ENCODE measurements around the gene AGBL4. TPM values are rescaled to one million over a fixed set of nuclear protein-coding genes. Genes with fewer than 3 reads are reported as not detected.
"Not testable (repeated sequence)": the region's sequence is repeated elsewhere in the genome, so short reads cannot be mapped to it uniquely, and the experiment has no call there.

The AGBL4 gene
- total RNA-seq, 2 donors from 2014 or later: 0.40 to 5.5 TPM

DNA sequence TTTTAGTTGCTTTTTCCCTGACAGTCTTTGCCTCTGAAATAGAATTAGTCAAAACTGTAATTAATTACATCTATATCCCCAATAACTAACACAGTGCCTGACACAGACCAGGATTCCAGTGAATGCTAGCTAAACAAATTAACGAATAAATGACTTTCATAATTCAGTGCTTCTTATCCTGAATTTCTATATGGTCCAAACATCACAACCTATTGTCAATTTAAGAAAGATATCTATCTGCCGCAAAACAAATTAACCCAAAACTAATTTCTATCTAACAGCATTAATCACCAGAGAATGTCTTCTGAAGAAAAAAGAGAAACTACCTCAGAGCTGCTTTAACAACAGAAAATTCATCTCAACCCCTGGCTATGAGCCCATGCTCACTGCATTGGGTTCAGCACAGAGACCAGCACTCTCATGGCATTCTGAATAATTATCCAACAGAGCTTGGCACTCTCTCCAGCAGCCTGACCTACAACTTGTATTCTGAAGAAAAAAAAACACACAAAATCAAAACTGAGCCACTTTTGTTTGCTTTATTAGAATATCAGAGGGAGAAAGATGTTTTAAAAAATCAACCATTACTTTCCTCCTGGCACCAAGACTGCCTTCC, 699.7 kb downstream of the AGBL4 start:
- H3K9me3 Mint-ChIP-seq: peaks cover 87% of the 10 kb centered on the region

DNA sequence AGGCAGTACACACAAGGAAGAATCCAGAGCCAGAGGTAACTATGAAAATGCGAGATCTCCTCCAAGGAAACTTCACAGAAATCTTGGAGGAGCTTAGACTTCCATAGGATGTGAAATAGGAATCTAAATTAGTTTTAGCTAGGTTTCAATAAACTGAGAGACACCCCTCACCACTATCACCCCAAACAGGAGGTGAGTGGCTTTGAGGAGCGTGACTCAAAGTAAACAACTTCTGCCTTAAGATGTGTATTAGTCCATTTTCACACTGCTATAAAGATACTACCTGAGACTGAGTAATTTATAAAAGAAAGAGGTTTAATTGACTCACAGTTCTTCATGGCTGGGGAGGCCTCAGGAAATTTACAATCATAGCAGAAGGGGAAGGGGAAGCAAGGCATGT, 703.3 kb downstream of the AGBL4 start:
- not testable (repeated sequence) for H3K36me3 Mint-ChIP-seq (ENCODE audit: low read depth); H3K36me3 ChIP-seq (ENCODE audit: control insufficient read depth, insufficient read depth, low read length); DNase-seq; H3K27me3 Mint-ChIP-seq (ENCODE audit: insufficient read depth); H3K27me3 ChIP-seq (ENCODE audit: control insufficient read depth, insufficient read depth, low read length, poor library complexity, severe bottlenecking); H3K27ac ChIP-seq (ENCODE audit: low read depth, low read length); H3K4me1 ChIP-seq (ENCODE audit: control insufficient read depth, insufficient read depth, low read length); H3K4me1 Mint-ChIP-seq; H3K4me3 Mint-ChIP-seq; H3K9ac ChIP-seq (ENCODE audit: extremely low read depth, low read length, poor library complexity, severe bottlenecking); H3K4me3 ChIP-seq (ENCODE audit: low read length); H3K27ac Mint-ChIP-seq
- peaks cover 76% of the 10 kb centered on the region for H3K9me3 ChIP-seq (ENCODE audit: control insufficient read depth, low read length)
- peaks cover 75% of the 10 kb centered on the region for H3K9me3 Mint-ChIP-seq
- WGBS, 2 experiments (ENCODE audit: insufficient coverage in 1 of 2, insufficient read length in 1 of 2): 76% methylated on average over 1 of the region's 2 CpGs; no CpG with 5 or more reads in 1 of the 2 experiments

More for the DNA sequence above, 699.7 kb downstream of the AGBL4 start:
- Mint-ChIP-seq H3K4me3 (no peak overlapping the region), H3K27me3 (ENCODE audit: insufficient read depth) (no peaks in the 10 kb centered on the region), H3K36me3 (ENCODE audit: low read depth) (no peaks in the 10 kb centered on the region), H3K27ac (no peak overlapping the region), H3K4me1 (no peaks in the 10 kb centered on the region)
- no peak overlapping the region for H3K9ac ChIP-seq (ENCODE audit: extremely low read depth, low read length, poor library complexity, severe bottlenecking)
- WGBS, 2 experiments (ENCODE audit: insufficient coverage in 1 of 2, insufficient read length in 1 of 2): 69 to 81% methylated on average over 2 of the region's 2 CpGs
- no peak overlapping the region for H3K4me3 ChIP-seq (ENCODE audit: low read length)
- H3K27ac ChIP-seq (ENCODE audit: low read depth, low read length): no peak overlapping the region
- no peaks in the 10 kb centered on the region for H3K27me3 ChIP-seq (ENCODE audit: control insufficient read depth, insufficient read depth, low read length, poor library complexity, severe bottlenecking)
- TF ChIP-seq, protein P1, sequence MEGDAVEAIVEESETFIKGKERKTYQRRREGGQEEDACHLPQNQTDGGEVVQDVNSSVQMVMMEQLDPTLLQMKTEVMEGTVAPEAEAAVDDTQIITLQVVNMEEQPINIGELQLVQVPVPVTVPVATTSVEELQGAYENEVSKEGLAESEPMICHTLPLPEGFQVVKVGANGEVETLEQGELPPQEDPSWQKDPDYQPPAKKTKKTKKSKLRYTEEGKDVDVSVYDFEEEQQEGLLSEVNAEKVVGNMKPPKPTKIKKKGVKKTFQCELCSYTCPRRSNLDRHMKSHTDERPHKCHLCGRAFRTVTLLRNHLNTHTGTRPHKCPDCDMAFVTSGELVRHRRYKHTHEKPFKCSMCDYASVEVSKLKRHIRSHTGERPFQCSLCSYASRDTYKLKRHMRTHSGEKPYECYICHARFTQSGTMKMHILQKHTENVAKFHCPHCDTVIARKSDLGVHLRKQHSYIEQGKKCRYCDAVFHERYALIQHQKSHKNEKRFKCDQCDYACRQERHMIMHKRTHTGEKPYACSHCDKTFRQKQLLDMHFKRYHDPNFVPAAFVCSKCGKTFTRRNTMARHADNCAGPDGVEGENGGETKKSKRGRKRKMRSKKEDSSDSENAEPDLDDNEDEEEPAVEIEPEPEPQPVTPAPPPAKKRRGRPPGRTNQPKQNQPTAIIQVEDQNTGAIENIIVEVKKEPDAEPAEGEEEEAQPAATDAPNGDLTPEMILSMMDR (conservative IDR thresholded peaks at IDR 0.05): no peak
- H3K36me3 ChIP-seq (ENCODE audit: control insufficient read depth, insufficient read depth, low read length): no peaks in the 10 kb centered on the region
- H3K9me3 ChIP-seq (ENCODE audit: control insufficient read depth, low read length): peaks cover 85% of the 10 kb centered on the region
- no peaks in the 10 kb centered on the region for H3K4me1 ChIP-seq (ENCODE audit: control insufficient read depth, insufficient read depth, low read length)
- DNase-seq: no peak

DNA sequence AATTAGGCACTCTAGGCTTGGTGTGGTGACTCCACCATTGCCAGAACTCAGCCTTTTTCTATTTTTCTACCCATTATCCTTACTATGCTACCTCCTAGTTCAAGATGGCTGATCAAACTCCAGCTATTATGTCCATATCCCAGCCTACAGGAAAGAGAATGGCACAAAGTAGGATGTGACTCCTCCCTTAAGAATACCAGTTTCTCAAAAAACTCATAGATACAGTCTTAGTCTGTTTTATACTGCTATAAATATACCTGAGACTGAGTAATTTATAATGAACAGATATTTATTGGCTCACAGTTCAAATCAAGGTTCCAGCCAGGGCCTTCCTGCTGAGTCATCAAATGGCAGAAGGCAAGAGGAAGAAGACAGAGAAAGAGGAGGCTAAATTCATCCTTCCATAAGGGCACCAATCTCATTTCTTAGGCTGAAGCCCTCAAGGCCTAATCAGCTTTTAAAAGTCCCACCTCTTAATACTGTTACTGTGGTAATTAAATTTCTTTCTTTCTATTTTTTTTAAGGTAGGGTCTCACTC, 704.3 kb downstream of the AGBL4 start:
- peaks cover 74% of the 10 kb centered on the region for H3K9me3 Mint-ChIP-seq

More for the DNA sequence above, 704.3 kb downstream of the AGBL4 start:
- Histone ChIP-seq H3K36me3 (ENCODE audit: control insufficient read depth, insufficient read depth, low read length) (no peaks in the 10 kb centered on the region), H3K27me3 (ENCODE audit: control insufficient read depth, insufficient read depth, low read length, poor library complexity, severe bottlenecking) (no peaks in the 10 kb centered on the region), H3K9ac (ENCODE audit: extremely low read depth, low read length, poor library complexity, severe bottlenecking) (no peak overlapping the region), H3K4me1 (ENCODE audit: control insufficient read depth, insufficient read depth, low read length) (no peaks in the 10 kb centered on the region), H3K27ac (ENCODE audit: low read depth, low read length) (no peak overlapping the region), H3K9me3 (ENCODE audit: control insufficient read depth, low read length) (peaks cover 78% of the 10 kb centered on the region), H3K4me3 (ENCODE audit: low read length) (no peak overlapping the region)
- H3K4me1 Mint-ChIP-seq: no peaks in the 10 kb centered on the region
- no peak for DNase-seq
- H3K27ac Mint-ChIP-seq: no peak overlapping the region
- TF ChIP-seq, protein P1 (conservative IDR thresholded peaks at IDR 0.05): no peak
- no peaks in the 10 kb centered on the region for H3K36me3 Mint-ChIP-seq (ENCODE audit: low read depth)
- H3K27me3 Mint-ChIP-seq (ENCODE audit: insufficient read depth): no peaks in the 10 kb centered on the region
- H3K4me3 Mint-ChIP-seq: no peak overlapping the region
